ENCODE data around the gene A1BG. TPM values are rescaled to one million over a fixed set of nuclear protein-coding genes. Genes with fewer than 3 reads are reported as not detected.

The A1BG gene
- polyA plus RNA-seq, 3 donors: 30.2 to 54.5 (median 35.3) TPM

- peaks cover 12 to 16% of the 10 kb centered on the region in 2 donors for H3K4me1 ChIP-seq (ENCODE audit: control insufficient read depth in 1 of 2, insufficient read depth in 2 of 2, low read length in 2 of 2)
- H3K27ac ChIP-seq (ENCODE audit: low read depth in 1 of 2, low read length in 2 of 2): peak overlapping the region; percentile 65 to 97
- peak overlapping the region; percentile 74 for H3K4me2 ChIP-seq (replicated peaks; ENCODE audit: extremely low read depth, low read length, poor library complexity, severe bottlenecking)
- H3K9ac ChIP-seq (ENCODE audit: insufficient read depth, low read length, poor library complexity, severe bottlenecking): peak overlapping the region; percentile 92
- peaks cover 24 to 54% of the 10 kb centered on the region in 2 donors for H3K36me3 ChIP-seq (replicated peaks in 1 of 2; ENCODE audit: control insufficient read depth in 1 of 2, insufficient read depth in 2 of 2, low read length in 2 of 2)
- H3K27ac Mint-ChIP-seq: peak overlapping the region; percentile 91 to 99 (median 98)
- no peak for TF ChIP-seq CTCF (IDR thresholded peaks at IDR 0.05)
- no peak for DNase-seq
- H3K27me3 Mint-ChIP-seq (ENCODE audit: low read depth in 3 of 3): peaks cover 0 to 2% (median 0%) of the 10 kb centered on the region in 3 donors
- intact Hi-C loops (cut with micrococcal nuclease): loop anchor here (2.0 to 10.0 kb wide), 4 partner anchors 22 to 300 kb away; partner anchors contain the start of genes ZNF274 (in 2 of the 2), ZSCAN22 (in 2 of the 2), RPS5 (in 1 of the 2) and ZNF606 (in 1 of the 2)
- H3K9me3 Mint-ChIP-seq: peaks cover 24 to 51% (median 39%) of the 10 kb centered on the region in 7 donors
- WGBS (ENCODE audit: insufficient coverage): 66% methylated on average over 3 of the region's 7 CpGs
- no peaks in the 10 kb centered on the region for H3K27me3 ChIP-seq (ENCODE audit: control insufficient read depth in 2 of 2, insufficient read depth in 2 of 2, low read length in 2 of 2)
- H2AFZ ChIP-seq (ENCODE audit: insufficient read depth, low read depth, low read length, poor library complexity, severe bottlenecking): peak overlapping the region; percentile 95
- H3K9me3 ChIP-seq (replicated peaks in 1 of 2; ENCODE audit: control insufficient read depth in 1 of 2, insufficient read depth in 1 of 2, low read length in 2 of 2): peaks cover 27 to 39% of the 10 kb centered on the region in 2 donors
- peaks cover 16% of the 10 kb centered on the region for H3K4me1 Mint-ChIP-seq
- no peaks in the 10 kb centered on the region for H4K20me1 ChIP-seq (ENCODE audit: insufficient read depth, low read length)
- H3K4me3 ChIP-seq (replicated peaks in 1 of 3; ENCODE audit: low read depth in 2 of 3, low read length in 3 of 3): peak overlapping the region; percentile 29 to 90 (median 60)
- H3K36me3 Mint-ChIP-seq: peaks cover 55 to 60% of the 10 kb centered on the region in 2 donors
- H3K79me2 ChIP-seq (ENCODE audit: insufficient read depth, low read length): peaks cover 35% of the 10 kb centered on the region
- H3K4me3 Mint-ChIP-seq: peak overlapping the region; percentile 91 to 99
Observed at GRCh38 chr19:58304748-58305064, 48.6 kb downstream of the A1BG start.

- WGBS (ENCODE audit: insufficient coverage): 100% methylated on average over 5 of the region's 7 CpGs
- H3K36me3 ChIP-seq (replicated peaks in 1 of 2; ENCODE audit: control insufficient read depth in 1 of 2, insufficient read depth in 2 of 2, low read length in 2 of 2): peaks cover 20 to 51% of the 10 kb centered on the region in 2 donors
- H4K20me1 ChIP-seq (ENCODE audit: insufficient read depth, low read length): no peaks in the 10 kb centered on the region
- no peak for DNase-seq
- peaks cover 52 to 57% of the 10 kb centered on the region in 2 donors for H3K36me3 Mint-ChIP-seq
- no peak overlapping the region for H3K9ac ChIP-seq (ENCODE audit: insufficient read depth, low read length, poor library complexity, severe bottlenecking)
- TF ChIP-seq CTCF (IDR thresholded peaks at IDR 0.05): no peak
- peaks cover 16% of the 10 kb centered on the region for H3K4me1 Mint-ChIP-seq
- peak overlapping the region in 1 of 2 donors; percentile 97 for H3K27ac ChIP-seq (ENCODE audit: low read depth in 1 of 2, low read length in 2 of 2)
- intact Hi-C loops (cut with micrococcal nuclease): loop anchor here (2.0 to 10.0 kb wide), 4 partner anchors 23 to 299 kb away; partner anchors contain the start of genes ZSCAN22 (in 2 of the 2), RPS5 (in 1 of the 2), ZNF274 (in 1 of the 2) and ZNF606 (in 1 of the 2)
- H3K27ac Mint-ChIP-seq: peak overlapping the region in 5 of 7 donors; percentile 96 to 99 (median 98)
- H3K27me3 ChIP-seq (ENCODE audit: control insufficient read depth in 2 of 2, insufficient read depth in 2 of 2, low read length in 2 of 2): no peaks in the 10 kb centered on the region
- H3K4me2 ChIP-seq (replicated peaks; ENCODE audit: extremely low read depth, low read length, poor library complexity, severe bottlenecking): peak overlapping the region; percentile 74
- H3K9me3 ChIP-seq (replicated peaks in 1 of 2; ENCODE audit: control insufficient read depth in 1 of 2, insufficient read depth in 1 of 2, low read length in 2 of 2): peaks cover 32 to 37% of the 10 kb centered on the region in 2 donors
- peak overlapping the region in 1 of 3 experiments; percentile 90 for H3K4me3 ChIP-seq (replicated peaks in 1 of 3; ENCODE audit: low read depth in 2 of 3, low read length in 3 of 3)
- peaks cover 0 to 2% (median 0%) of the 10 kb centered on the region in 3 donors for H3K27me3 Mint-ChIP-seq (ENCODE audit: low read depth in 3 of 3)
- peak overlapping the region; percentile 95 for H2AFZ ChIP-seq (ENCODE audit: insufficient read depth, low read depth, low read length, poor library complexity, severe bottlenecking)
- peaks cover 12 to 16% of the 10 kb centered on the region in 2 donors for H3K4me1 ChIP-seq (ENCODE audit: control insufficient read depth in 1 of 2, insufficient read depth in 2 of 2, low read length in 2 of 2)
- peaks cover 31% of the 10 kb centered on the region for H3K79me2 ChIP-seq (ENCODE audit: insufficient read depth, low read length)
- peaks cover 22 to 55% (median 41%) of the 10 kb centered on the region in 7 donors for H3K9me3 Mint-ChIP-seq
- peak overlapping the region; percentile 37 to 99 for H3K4me3 Mint-ChIP-seq
Observed at GRCh38 chr19:58304255-58304654, 49.0 kb downstream of the A1BG start.
